Activated CD8-positive, alpha-beta T cell treated with anti-CD3 and anti-CD28 coated beads for 36 hours (primary cell): ENCODE data around the gene DDA1. TPM values are rescaled to one million over a fixed set of nuclear protein-coding genes. Genes with fewer than 3 reads are reported as not detected.

Source experiments
- ATAC-seq: fragments of 200-7000 bp; cut with Tn5 transposase; one replicate; pipeline ENCODE4 v1.10.0; 2021; ENCODE audit warnings: mild to moderate bottlenecking, moderate library complexity
- CTCF ChIA-PET: fragments of 350-600 bp; sonication (Branson Sonifier 250); formaldehyde crosslinking; loops from one replicate; lab custom pipeline; 2021; ENCODE audit warnings: antibody characterized with exemption; lab: Charles Lee
- POLR2A ChIA-PET: fragments of 350-600 bp; sonication (Branson Sonifier 250); formaldehyde crosslinking; loops from one replicate; lab custom pipeline; 2021; ENCODE audit warnings: antibody characterized with exemption; lab: Charles Lee
- DNase-seq: peaks from one replicate; pipeline ENCODE4 v3.0.0-alpha.2; 2020
- H3K27ac Mint-ChIP-seq: one replicate; pipeline ENCODE4 v1.8.0; 2021; ENCODE audit warnings: mild to moderate bottlenecking, mixed read lengths
- H3K27me3 Mint-ChIP-seq: one replicate; pipeline ENCODE4 v1.8.0; 2021; ENCODE audit warnings: mixed read lengths
- H3K36me3 Mint-ChIP-seq: one replicate; pipeline ENCODE4 v1.8.0; 2021; ENCODE audit warnings: low read depth, mixed read lengths
- H3K4me1 Mint-ChIP-seq: one replicate; pipeline ENCODE4 v1.8.0; 2021; ENCODE audit warnings: low read depth, mixed read lengths
- H3K4me3 Mint-ChIP-seq: one replicate; pipeline ENCODE4 v1.8.0; 2021; ENCODE audit warnings: mild to moderate bottlenecking, moderate library complexity, mixed read lengths
- H3K9me3 Mint-ChIP-seq: one replicate; pipeline ENCODE4 v1.8.0; 2021; ENCODE audit warnings: mixed read lengths
- intact Hi-C: fragments of 100-400 bp; cut with micrococcal nuclease; formaldehyde crosslinking; loops from one replicate; pipeline ENCODE4 v1.10.0; 2022
- total RNA-seq, 2 experiments: library from RNA; stranded (reverse); gene quantifications; one replicate each; pipeline ENCODE4 v1.2.3, GENCODE V29; 2021
- TF ChIP-seq, protein P1 (sequence below): fragments of 200-600 bp; IDR thresholded peaks from one replicate; pipeline ENCODE4 v1.8.0; 2022; ENCODE audit warnings: antibody characterized with exemption, mild to moderate bottlenecking

The DDA1 gene
- total RNA-seq, 2 experiments from 2014 or later = 25.4 to 33.2 TPM

GRCh38 chr19:17304386-17305215 is 4.8 kb upstream of the DDA1 start:
- H3K27me3 Mint-ChIP-seq = no peaks in the 10 kb centered on the region
- ATAC-seq (no peak), DNase-seq (no peak)
- H3K9me3 Mint-ChIP-seq = no peaks in the 10 kb centered on the region
- H3K27ac Mint-ChIP-seq = peak overlapping the region; percentile 92
- TF ChIP-seq, protein P1, sequence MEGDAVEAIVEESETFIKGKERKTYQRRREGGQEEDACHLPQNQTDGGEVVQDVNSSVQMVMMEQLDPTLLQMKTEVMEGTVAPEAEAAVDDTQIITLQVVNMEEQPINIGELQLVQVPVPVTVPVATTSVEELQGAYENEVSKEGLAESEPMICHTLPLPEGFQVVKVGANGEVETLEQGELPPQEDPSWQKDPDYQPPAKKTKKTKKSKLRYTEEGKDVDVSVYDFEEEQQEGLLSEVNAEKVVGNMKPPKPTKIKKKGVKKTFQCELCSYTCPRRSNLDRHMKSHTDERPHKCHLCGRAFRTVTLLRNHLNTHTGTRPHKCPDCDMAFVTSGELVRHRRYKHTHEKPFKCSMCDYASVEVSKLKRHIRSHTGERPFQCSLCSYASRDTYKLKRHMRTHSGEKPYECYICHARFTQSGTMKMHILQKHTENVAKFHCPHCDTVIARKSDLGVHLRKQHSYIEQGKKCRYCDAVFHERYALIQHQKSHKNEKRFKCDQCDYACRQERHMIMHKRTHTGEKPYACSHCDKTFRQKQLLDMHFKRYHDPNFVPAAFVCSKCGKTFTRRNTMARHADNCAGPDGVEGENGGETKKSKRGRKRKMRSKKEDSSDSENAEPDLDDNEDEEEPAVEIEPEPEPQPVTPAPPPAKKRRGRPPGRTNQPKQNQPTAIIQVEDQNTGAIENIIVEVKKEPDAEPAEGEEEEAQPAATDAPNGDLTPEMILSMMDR = no peak
- intact Hi-C loops = no loop called here
- POLR2A ChIA-PET = interaction anchor here (0.6 to 5.3 kb wide), 7 partner anchors 11 to 101 kb away, joined by 3 to 28 read pairs (median 3); partner anchors contain the start of gene BST2
- peaks cover 2% of the 10 kb centered on the region for H3K36me3 Mint-ChIP-seq
- peaks cover 30% of the 10 kb centered on the region for H3K4me1 Mint-ChIP-seq
- peak overlapping the region; percentile 87 for H3K4me3 Mint-ChIP-seq
- CTCF ChIA-PET = interaction anchor here (0.6 to 3.1 kb wide), 15 partner anchors 7 to 236 kb away, joined by 3 to 27 read pairs (median 3); partner anchors contain the start of genes ANKLE1 and OCEL1

DNA sequence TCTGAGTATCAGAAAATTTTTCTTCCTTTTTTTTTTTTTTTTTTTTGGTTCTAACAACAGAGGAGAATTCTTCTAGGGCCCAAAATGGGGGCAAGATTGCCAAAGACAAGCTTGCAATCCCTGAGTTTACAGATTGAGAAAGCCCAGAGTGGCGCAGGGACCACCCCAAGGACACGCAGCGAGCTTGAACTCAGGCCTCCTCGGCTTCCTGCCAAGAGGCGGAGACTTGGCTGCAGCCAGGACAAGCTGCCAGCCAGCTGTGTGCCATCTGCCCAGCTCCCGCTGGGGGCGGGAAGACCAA is 4.2 kb upstream of the DDA1 start:
- intact Hi-C loops = no loop called here
- H3K4me1 Mint-ChIP-seq = peaks cover 31% of the 10 kb centered on the region
- ChIA-PET CTCF (interaction anchor here (0.6 to 3.1 kb wide), 15 partner anchors 8 to 237 kb away, joined by 3 to 27 read pairs (median 3); partner anchors contain the start of genes ANKLE1 and OCEL1), POLR2A (interaction anchor here (0.6 to 5.3 kb wide), 6 partner anchors 12 to 33 kb away, joined by 3 to 28 read pairs (median 3); no protein-coding TSS in a partner anchor)
- H3K36me3 Mint-ChIP-seq = peaks cover 2% of the 10 kb centered on the region
- peak overlapping the region; percentile 87 for H3K4me3 Mint-ChIP-seq
- H3K27me3 Mint-ChIP-seq = no peaks in the 10 kb centered on the region
- ATAC-seq = no peak
- DNase-seq = no peak
- TF ChIP-seq, protein P1 = no peak
- H3K9me3 Mint-ChIP-seq = no peaks in the 10 kb centered on the region
- peak overlapping the region; percentile 92 for H3K27ac Mint-ChIP-seq

- Mint-ChIP-seq H3K27me3 (no peaks in the 10 kb centered on the region), H3K36me3 (peaks cover 2% of the 10 kb centered on the region), H3K9me3 (no peaks in the 10 kb centered on the region), H3K27ac (peak within 1 kb of the TSS; percentile 92), H3K4me3 (peak within 1 kb of the TSS; percentile 87), H3K4me1 (peaks cover 37% of the 10 kb centered on the region)
- intact Hi-C loops = no loop called here
- CTCF ChIA-PET = interaction anchor here (0.6 to 3.1 kb wide), 17 partner anchors 8 to 237 kb away, joined by 3 to 27 read pairs (median 3); partner anchors contain the start of genes ANKLE1 and OCEL1
- TF ChIP-seq, protein P1 = peak; percentile 81
- POLR2A ChIA-PET = interaction anchor here (0.7 to 5.3 kb wide), 8 partner anchors 12 to 82 kb away, joined by 3 to 28 read pairs (median 4); no protein-coding TSS in a partner anchor
- ATAC-seq (peak; percentile 68), DNase-seq (peak; percentile 98)
Observed at GRCh38 chr19:17305517-17306284, 3.7 kb upstream of the DDA1 start, which contains the start of gene MRPL34. TSS of gene MRPL34 (plus strand) at chr19:17305872. CDS start at chr19:17305893, 21 bp downstream.

DNA sequence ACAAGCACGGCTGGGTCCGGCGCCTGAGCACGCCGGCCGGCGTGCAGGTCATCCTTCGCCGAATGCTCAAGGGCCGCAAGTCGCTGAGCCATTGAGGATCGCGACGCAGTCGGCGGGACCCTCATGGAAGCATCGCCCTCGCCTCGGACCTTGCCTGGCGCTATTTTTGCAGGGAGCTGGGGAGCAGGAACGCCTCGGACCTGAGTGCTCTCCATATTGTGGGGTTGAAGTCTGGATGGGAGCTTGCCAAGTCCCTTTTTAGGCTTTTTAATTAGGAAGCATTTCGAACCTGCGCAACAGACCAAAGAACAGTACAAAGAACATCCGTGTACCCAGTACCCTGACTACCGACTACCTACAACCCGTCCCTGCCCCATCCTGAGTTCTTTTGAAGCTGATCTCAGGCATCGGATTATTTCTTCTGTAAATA is 3.1 kb upstream of the DDA1 start:
- DNase-seq (no peak), ATAC-seq (no peak)
- Mint-ChIP-seq H3K9me3 (no peaks in the 10 kb centered on the region), H3K27ac (peak overlapping the region; percentile 92), H3K4me1 (peaks cover 39% of the 10 kb centered on the region), H3K36me3 (peaks cover 2% of the 10 kb centered on the region), H3K4me3 (peak overlapping the region; percentile 87), H3K27me3 (no peaks in the 10 kb centered on the region)
- TF ChIP-seq, protein P1 = no peak
- CTCF ChIA-PET = interaction anchor here (0.6 to 1.5 kb wide), 6 partner anchors 13 to 190 kb away, joined by 3 to 4 read pairs (median 4); no protein-coding TSS in a partner anchor
- intact Hi-C loops = no loop called here
- POLR2A ChIA-PET = interaction anchor here (0.6 to 5.3 kb wide), 6 partner anchors 13 to 82 kb away, joined by 3 to 28 read pairs (median 4); no protein-coding TSS in a partner anchor
